SK-N-SH (cell line): ENCODE data around the gene FLG. TPM values are rescaled to one million over a fixed set of nuclear protein-coding genes. Genes with fewer than 3 reads are reported as not detected.

Experiments
- CTCF ChIA-PET: fragments of 300-600, 350-600 bp; formaldehyde crosslinking; extraction: SDS; loops from one replicate; lab custom pipeline; 2021; lab: Yijun Ruan, JAX
- POLR2A ChIA-PET: fragments of 350-600 bp; sonication (Branson Sonifier 250); formaldehyde crosslinking; extraction: SDS; loops from one replicate; lab custom pipeline; 2020; ENCODE audit warnings: antibody characterized with exemption, inconsistent platforms; lab: Yijun Ruan, JAX
- DNase-seq: peaks from one replicate; pipeline ENCODE4 v3.0.0; 2012
- H2AFZ ChIP-seq: fragments of 200-600 bp; sonication (generic); 2 replicates; pipeline ENCODE4 v1.8.1; 2016; ENCODE audit warnings: antibody characterized with exemption, mild to moderate bottlenecking, low read depth
- H3F3A ChIP-seq: fragments of 200-600 bp; sonication (generic); replicated peaks from 2 replicates; pipeline ENCODE3; 2016; ENCODE audit warnings: antibody characterized with exemption, mild to moderate bottlenecking; ENCODE audit not compliant: insufficient read depth
- H3K27ac ChIP-seq, 2 experiments: fragments of 200-500 bp in 1 of 2; fragments of 200-600 bp in 1 of 2; sonication (Bioruptor generic) in 1 of 2; sonication (generic), shearing (Covaris generic) in 1 of 2; 2 replicates each; pipeline versions ENCODE4 v1.5.1 to v1.6.1; 2014 to 2016; ENCODE audit warnings: low read depth in 2 of 2, inconsistent platforms in 1 of 2, low read length in 1 of 2, mild to moderate bottlenecking in 1 of 2, mixed read lengths in 1 of 2
- H3K27me3 ChIP-seq: fragments of 200-600 bp; sonication (generic), shearing (Covaris generic); 2 replicates; pipeline ENCODE4 v1.6.1; 2016; ENCODE audit warnings: mixed run types; ENCODE audit not compliant: insufficient read depth
- H3K36me3 ChIP-seq, 2 experiments: fragments of 200-500 bp in 1 of 2; fragments of 200-600 bp in 1 of 2; sonication (Bioruptor generic) in 1 of 2; sonication (generic) in 1 of 2; replicated peaks in 1 of 2; 2 replicates each; pipeline versions ENCODE3 to v1.5.1; 2014 to 2016; ENCODE audit warnings: low read length in 1 of 2, mild to moderate bottlenecking in 1 of 2; ENCODE audit not compliant: insufficient read depth in 2 of 2, control insufficient read depth in 1 of 2
- H3K4me1 ChIP-seq, 2 experiments: fragments of 200-500 bp in 1 of 2; fragments of 200-600 bp in 1 of 2; sonication (Bioruptor generic) in 1 of 2; sonication (generic), shearing (Covaris generic) in 1 of 2; 2 replicates each; pipeline versions ENCODE4 v1.5.1 to v1.6.1; 2014 to 2016; ENCODE audit warnings: low read depth in 1 of 2, low read length in 1 of 2, mixed run types in 1 of 2; ENCODE audit not compliant: insufficient read depth in 2 of 2, control insufficient read depth in 1 of 2
- H3K4me2 ChIP-seq: fragments of 200-600 bp; sonication (generic), shearing (Covaris generic); 2 replicates; pipeline ENCODE4 v1.6.1; 2017; ENCODE audit warnings: mixed run types
- H3K4me3 ChIP-seq, 2 experiments: fragments of 200-500 bp in 1 of 2; fragments of 200-600 bp in 1 of 2; sonication (Bioruptor generic) in 1 of 2; sonication (generic), shearing (Covaris generic) in 1 of 2; 2 replicates each; pipeline versions ENCODE4 v1.5.1 to v1.8.1; 2014 to 2016; ENCODE audit warnings: low read depth in 2 of 2, inconsistent platforms in 1 of 2, low read length in 1 of 2, mild to moderate bottlenecking in 1 of 2, mixed read lengths in 1 of 2, moderate library complexity in 1 of 2
- H3K79me2 ChIP-seq: fragments of 200-600 bp; sonication (generic); 2 replicates; pipeline ENCODE4 v1.8.1; 2017; ENCODE audit warnings: mild to moderate bottlenecking; ENCODE audit not compliant: insufficient read depth
- H3K9ac ChIP-seq: fragments of 200-600 bp; sonication (generic); 2 replicates; pipeline ENCODE4 v1.6.1; 2017; ENCODE audit warnings: mixed run types
- H3K9me2 ChIP-seq: fragments of 200-600 bp; sonication (generic); 2 replicates; pipeline ENCODE4 v1.6.1; 2017; ENCODE audit warnings: mixed run types
- H3K9me3 ChIP-seq: fragments of 200-600 bp; sonication (generic); 2 replicates; pipeline ENCODE4 v1.6.1; 2017; ENCODE audit warnings: mixed run types, mild to moderate bottlenecking, moderate library complexity
- H4K20me1 ChIP-seq: fragments of 200-600 bp; sonication (generic); 2 replicates; pipeline ENCODE4 v1.6.1; 2017; ENCODE audit warnings: mild to moderate bottlenecking, mixed run types; ENCODE audit not compliant: insufficient read depth
- EP300 ChIP-seq, 2 experiments: IDR thresholded peaks; 2 replicates each; pipeline versions ENCODE4 v1.4.0 to v1.6.1; 2012; ENCODE audit warnings: borderline replicate concordance in 1 of 2, low read depth in 1 of 2, low read length in 1 of 2
- FOSL2 ChIP-seq: IDR thresholded peaks from 2 replicates; pipeline ENCODE4 v1.4.0; 2012; ENCODE audit warnings: low read depth, mild to moderate bottlenecking, moderate library complexity, borderline replicate concordance
- FOXJ3 ChIP-seq: sonication (generic); formaldehyde crosslinking; IDR thresholded peaks from 2 replicates; pipeline ENCODE4 v1.5.1; 2020; ENCODE audit warnings: mild to moderate bottlenecking, missing genetic modification reagents
- GABPA ChIP-seq: IDR thresholded peaks from 2 replicates; pipeline ENCODE4 v1.4.0; 2012; ENCODE audit warnings: low read depth, mild to moderate bottlenecking
- GATA2 ChIP-seq: sonication (generic); formaldehyde crosslinking; IDR thresholded peaks from 2 replicates; pipeline ENCODE4 v1.5.0; 2020; ENCODE audit warnings: mild to moderate bottlenecking, missing genetic modification reagents
- JUND ChIP-seq: IDR thresholded peaks from 2 replicates; pipeline ENCODE4 v1.4.0; 2012
- MAX ChIP-seq: IDR thresholded peaks from 2 replicates; pipeline ENCODE4 v1.4.0; 2012; ENCODE audit warnings: low read depth
- MEF2A ChIP-seq: IDR thresholded peaks from 2 replicates; pipeline ENCODE4 v1.4.0; 2012; ENCODE audit warnings: low read depth, borderline replicate concordance
- MXI1 ChIP-seq: IDR thresholded peaks from 2 replicates; pipeline ENCODE4 v1.6.1; 2012; ENCODE audit warnings: mild to moderate bottlenecking, low read depth, low read length, improper control_type of control experiment
- NFIC ChIP-seq: IDR thresholded peaks from 2 replicates; pipeline ENCODE4 v1.4.0; 2012; ENCODE audit warnings: borderline replicate concordance
- NRF1 ChIP-seq: IDR thresholded peaks from 2 replicates; pipeline ENCODE4 v1.6.1; 2012; ENCODE audit warnings: low read depth, mild to moderate bottlenecking, low read length
- PBX3 ChIP-seq: IDR thresholded peaks from 2 replicates; pipeline ENCODE4; 2012
- RAD21 ChIP-seq: IDR thresholded peaks from 2 replicates; pipeline ENCODE4 v1.6.1; 2012; ENCODE audit warnings: mild to moderate bottlenecking, low read length
- REST ChIP-seq: IDR thresholded peaks from 2 replicates; pipeline ENCODE4 v1.6.1; 2012; ENCODE audit warnings: mild to moderate bottlenecking, low read depth, low read length, moderate library complexity
- RXRA ChIP-seq: IDR thresholded peaks from 2 replicates; pipeline ENCODE4 v1.4.0; 2012; ENCODE audit warnings: low read depth, mild to moderate bottlenecking, borderline replicate concordance
- SIN3A ChIP-seq: IDR thresholded peaks from 2 replicates; pipeline ENCODE4 v1.6.1; 2012; ENCODE audit warnings: low read depth, mild to moderate bottlenecking, low read length, moderate library complexity, borderline replicate concordance
- SMC3 ChIP-seq: IDR thresholded peaks from 2 replicates; pipeline ENCODE4 v1.6.1; 2012; ENCODE audit warnings: low read depth, low read length, improper control_type of control experiment
- TAF1 ChIP-seq: IDR thresholded peaks from 2 replicates; pipeline ENCODE4 v1.6.1; 2012; ENCODE audit warnings: low read depth, mild to moderate bottlenecking, low read length, moderate library complexity, borderline replicate concordance
- TCF12 ChIP-seq: IDR thresholded peaks from 2 replicates; pipeline ENCODE4 v1.4.0; 2012
- TEAD4 ChIP-seq: IDR thresholded peaks from 2 replicates; pipeline ENCODE4 v1.4.0; 2012; ENCODE audit warnings: mild to moderate bottlenecking, borderline replicate concordance; ENCODE audit not compliant: insufficient read depth
- USF2 ChIP-seq: fragments of 150-350 bp; IDR thresholded peaks from 2 replicates; pipeline ENCODE4 v1.6.1; 2017; ENCODE audit warnings: antibody characterized with exemption, low read length, low read depth, borderline replicate concordance
- WGBS: methylation state at CpG from one replicate; pipeline ENCODE4 v1.1.6; 2017; ENCODE audit warnings: low lambda C conversion rate; 5-methylcytosine and 5-hydroxymethylcytosine counted together
- polyA plus RNA-seq, 3 experiments: library from polyadenylated mRNA; depleted of rRNA; stranded (reverse); fragments of >200 nt; gene quantifications; 2 replicates each; pipeline ENCODE4 v1.2.3, GENCODE V29; 2012

The FLG gene
- polyA plus RNA-seq, 1 of the 3 experiments (the other 2 are of a cell fraction), result not detected

- H2AFZ ChIP-seq, result no peak overlapping the region
- H3K79me2 ChIP-seq, result no peaks in the 10 kb centered on the region
- TF ChIP-seq TCF12, result no peak
- TF ChIP-seq USF2, result no peak
- TF ChIP-seq GABPA, result no peak
- TF ChIP-seq SMC3, result no peak
- TF ChIP-seq FOXJ3 (CRISPR knock-in tag), result no peak
- no peak for TF ChIP-seq FOSL2
- no peak for TF ChIP-seq TEAD4
- no peak for TF ChIP-seq TAF1
- TF ChIP-seq RAD21, result no peak
- no peak for TF ChIP-seq EP300 (IDR thresholded peaks at IDR 0.05; ENCODE audit: borderline replicate concordance in 1 of 2, low read depth in 1 of 2, low read length in 1 of 2)
- no peak overlapping the region for H3K4me2 ChIP-seq
- no peaks in the 10 kb centered on the region for H3K9me2 ChIP-seq
- ChIA-PET POLR2A (no interaction called here), CTCF (no interaction called here)
- no peak overlapping the region for H3K27ac ChIP-seq
- no peaks in the 10 kb centered on the region for H3K27me3 ChIP-seq
- H3K9me3 ChIP-seq, result no peaks in the 10 kb centered on the region
- H3K9ac ChIP-seq, result no peak overlapping the region
- H3K4me3 ChIP-seq, result no peak overlapping the region
- H3F3A ChIP-seq, result no peaks in the 10 kb centered on the region
- no peaks in the 10 kb centered on the region for H3K4me1 ChIP-seq
- no peak for DNase-seq
- H3K36me3 ChIP-seq, result no peaks in the 10 kb centered on the region
- H4K20me1 ChIP-seq, result no peaks in the 10 kb centered on the region
Measured at GRCh38 chr1:152344438-152344837, 19.4 kb upstream of the FLG start.

GRCh38 chr1:152343006-152343405 lies 18.0 kb upstream of the FLG start:
- H3K79me2 ChIP-seq, result no peaks in the 10 kb centered on the region
- no peaks in the 10 kb centered on the region for H4K20me1 ChIP-seq
- no peaks in the 10 kb centered on the region for H3K9me3 ChIP-seq
- DNase-seq, result no peak
- no peak overlapping the region for H3K4me3 ChIP-seq
- 2% methylated on average over 3 of the region's 3 CpGs for WGBS
- ChIA-PET POLR2A (no interaction called here), CTCF (interaction anchor here (1.2 to 2.6 kb wide), 2 partner anchors 116 to 157 kb away, joined by 3 to 15 read pairs; no protein-coding TSS in a partner anchor)
- no peaks in the 10 kb centered on the region for H3K4me1 ChIP-seq
- no peak overlapping the region for H2AFZ ChIP-seq
- no peak overlapping the region for H3K9ac ChIP-seq
- H3F3A ChIP-seq, result no peaks in the 10 kb centered on the region
- H3K27me3 ChIP-seq, result no peaks in the 10 kb centered on the region
- H3K4me2 ChIP-seq, result no peak overlapping the region
- H3K36me3 ChIP-seq, result no peaks in the 10 kb centered on the region
- TF ChIP-seq GATA2 (CRISPR knock-in tag) (no peak), MEF2A (no peak), TEAD4 (no peak), PBX3 (no peak), RAD21 (no peak), USF2 (no peak), RXRA (no peak), NFIC (no peak), MXI1 (no peak), GABPA (no peak), REST (no peak), SIN3A (no peak), MAX (no peak), NRF1 (no peak), JUND (no peak)
- H3K9me2 ChIP-seq, result no peaks in the 10 kb centered on the region
- no peak overlapping the region for H3K27ac ChIP-seq
